ENCODE results near the gene SEMA6B. TPM values are rescaled to one million over a fixed set of nuclear protein-coding genes. Genes with fewer than 3 reads are reported as not detected.

The SEMA6B gene
- total RNA-seq, 1 experiment from 2014 or later = 5.7 TPM

DNA sequence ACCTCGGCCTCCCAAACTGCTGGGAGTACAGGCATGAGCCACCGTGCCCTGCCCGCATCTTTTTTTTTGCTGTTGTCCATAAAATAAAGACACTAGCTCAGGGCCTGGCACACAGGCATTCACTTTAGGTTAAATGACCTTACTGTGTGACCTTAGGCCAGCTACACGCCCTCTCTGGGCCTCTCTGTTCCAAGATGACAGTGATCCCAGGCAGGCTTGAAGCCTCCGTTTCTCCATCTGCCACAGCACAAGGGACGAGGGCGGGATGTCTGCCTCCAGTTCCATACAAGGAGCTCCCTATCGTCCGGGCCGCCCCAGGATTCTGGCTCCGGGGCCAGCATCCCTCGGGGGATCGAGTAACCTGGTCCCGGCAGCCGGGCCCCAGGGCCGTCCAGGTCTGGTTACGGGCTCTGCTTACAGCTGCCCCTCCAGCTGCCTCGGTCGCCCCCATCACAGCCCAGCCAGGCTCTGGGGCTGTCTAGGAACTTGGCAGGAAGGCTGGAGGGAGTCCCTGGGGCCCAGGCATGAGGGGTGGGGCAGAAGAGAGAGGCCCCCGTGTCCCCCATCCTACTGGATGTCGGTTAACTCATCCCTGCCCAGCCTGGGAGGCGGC is 11.9 kb upstream of the SEMA6B start:
- no peak overlapping the region for H3K4me3 ChIP-seq (ENCODE audit: low read depth in 2 of 2, low read length in 2 of 2)
- H3K36me3 ChIP-seq (ENCODE audit: control insufficient read depth, insufficient read depth, low read length) = no peaks in the 10 kb centered on the region
- in situ Hi-C loops (cut with HindIII; ENCODE audit: low pct_unique_long_range_greater_than_20kb, low sequenced_read_pairs) (no loop called here), intact Hi-C loops (cut with micrococcal nuclease; ENCODE audit: unreplicated experiment) (no loop called here)
- CTCF ChIA-PET = interaction anchor here (0.7 to 0.8 kb wide), 3 partner anchors 15 to 65 kb away, joined by 3 to 11 read pairs (median 3); no protein-coding TSS in a partner anchor
- BruUV-seq (replicated peaks) = no TSS peak
- TF ChIP-seq, protein P1, sequence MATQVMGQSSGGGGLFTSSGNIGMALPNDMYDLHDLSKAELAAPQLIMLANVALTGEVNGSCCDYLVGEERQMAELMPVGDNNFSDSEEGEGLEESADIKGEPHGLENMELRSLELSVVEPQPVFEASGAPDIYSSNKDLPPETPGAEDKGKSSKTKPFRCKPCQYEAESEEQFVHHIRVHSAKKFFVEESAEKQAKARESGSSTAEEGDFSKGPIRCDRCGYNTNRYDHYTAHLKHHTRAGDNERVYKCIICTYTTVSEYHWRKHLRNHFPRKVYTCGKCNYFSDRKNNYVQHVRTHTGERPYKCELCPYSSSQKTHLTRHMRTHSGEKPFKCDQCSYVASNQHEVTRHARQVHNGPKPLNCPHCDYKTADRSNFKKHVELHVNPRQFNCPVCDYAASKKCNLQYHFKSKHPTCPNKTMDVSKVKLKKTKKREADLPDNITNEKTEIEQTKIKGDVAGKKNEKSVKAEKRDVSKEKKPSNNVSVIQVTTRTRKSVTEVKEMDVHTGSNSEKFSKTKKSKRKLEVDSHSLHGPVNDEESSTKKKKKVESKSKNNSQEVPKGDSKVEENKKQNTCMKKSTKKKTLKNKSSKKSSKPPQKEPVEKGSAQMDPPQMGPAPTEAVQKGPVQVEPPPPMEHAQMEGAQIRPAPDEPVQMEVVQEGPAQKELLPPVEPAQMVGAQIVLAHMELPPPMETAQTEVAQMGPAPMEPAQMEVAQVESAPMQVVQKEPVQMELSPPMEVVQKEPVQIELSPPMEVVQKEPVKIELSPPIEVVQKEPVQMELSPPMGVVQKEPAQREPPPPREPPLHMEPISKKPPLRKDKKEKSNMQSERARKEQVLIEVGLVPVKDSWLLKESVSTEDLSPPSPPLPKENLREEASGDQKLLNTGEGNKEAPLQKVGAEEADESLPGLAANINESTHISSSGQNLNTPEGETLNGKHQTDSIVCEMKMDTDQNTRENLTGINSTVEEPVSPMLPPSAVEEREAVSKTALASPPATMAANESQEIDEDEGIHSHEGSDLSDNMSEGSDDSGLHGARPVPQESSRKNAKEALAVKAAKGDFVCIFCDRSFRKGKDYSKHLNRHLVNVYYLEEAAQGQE (IDR thresholded peaks at IDR 0.05; ENCODE audit: insufficient read depth in 1 of 2, low read depth in 2 of 2, low read length in 1 of 2) = no peak
- TF ChIP-seq POLR2AphosphoS5 (IDR thresholded peaks at IDR 0.05; ENCODE audit: low read depth, low read length) (no peak), TCF7L2 (IDR thresholded peaks at IDR 0.05; ENCODE audit: low read depth, low read length) (no peak), SIN3A (IDR thresholded peaks at IDR 0.05; ENCODE audit: borderline replicate concordance, insufficient read depth, low read depth, low read length) (no peak)
- TF ChIP-seq, protein P2, sequence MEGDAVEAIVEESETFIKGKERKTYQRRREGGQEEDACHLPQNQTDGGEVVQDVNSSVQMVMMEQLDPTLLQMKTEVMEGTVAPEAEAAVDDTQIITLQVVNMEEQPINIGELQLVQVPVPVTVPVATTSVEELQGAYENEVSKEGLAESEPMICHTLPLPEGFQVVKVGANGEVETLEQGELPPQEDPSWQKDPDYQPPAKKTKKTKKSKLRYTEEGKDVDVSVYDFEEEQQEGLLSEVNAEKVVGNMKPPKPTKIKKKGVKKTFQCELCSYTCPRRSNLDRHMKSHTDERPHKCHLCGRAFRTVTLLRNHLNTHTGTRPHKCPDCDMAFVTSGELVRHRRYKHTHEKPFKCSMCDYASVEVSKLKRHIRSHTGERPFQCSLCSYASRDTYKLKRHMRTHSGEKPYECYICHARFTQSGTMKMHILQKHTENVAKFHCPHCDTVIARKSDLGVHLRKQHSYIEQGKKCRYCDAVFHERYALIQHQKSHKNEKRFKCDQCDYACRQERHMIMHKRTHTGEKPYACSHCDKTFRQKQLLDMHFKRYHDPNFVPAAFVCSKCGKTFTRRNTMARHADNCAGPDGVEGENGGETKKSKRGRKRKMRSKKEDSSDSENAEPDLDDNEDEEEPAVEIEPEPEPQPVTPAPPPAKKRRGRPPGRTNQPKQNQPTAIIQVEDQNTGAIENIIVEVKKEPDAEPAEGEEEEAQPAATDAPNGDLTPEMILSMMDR (IDR thresholded peaks at IDR 0.05) = no peak
- POLR2A ChIA-PET = interaction anchor here (0.5 kb wide), 1 partner anchor 114 kb away, joined by 7 read pairs; no protein-coding TSS in a partner anchor
- H3K9me3 ChIP-seq (ENCODE audit: control insufficient read depth, insufficient read depth, low read depth, low read length) = no peaks in the 10 kb centered on the region
- peaks cover 14% of the 10 kb centered on the region for H3K4me1 ChIP-seq (ENCODE audit: control insufficient read depth, insufficient read depth, low read length)
- no peak overlapping the region for H3K27ac ChIP-seq (ENCODE audit: low read length)
- ATAC-seq (no peak), DNase-seq (ENCODE audit: low read depth, low spot score) (no peak)
- H3K27me3 ChIP-seq (ENCODE audit: control insufficient read depth, insufficient read depth, low read length) = no peaks in the 10 kb centered on the region

DNA sequence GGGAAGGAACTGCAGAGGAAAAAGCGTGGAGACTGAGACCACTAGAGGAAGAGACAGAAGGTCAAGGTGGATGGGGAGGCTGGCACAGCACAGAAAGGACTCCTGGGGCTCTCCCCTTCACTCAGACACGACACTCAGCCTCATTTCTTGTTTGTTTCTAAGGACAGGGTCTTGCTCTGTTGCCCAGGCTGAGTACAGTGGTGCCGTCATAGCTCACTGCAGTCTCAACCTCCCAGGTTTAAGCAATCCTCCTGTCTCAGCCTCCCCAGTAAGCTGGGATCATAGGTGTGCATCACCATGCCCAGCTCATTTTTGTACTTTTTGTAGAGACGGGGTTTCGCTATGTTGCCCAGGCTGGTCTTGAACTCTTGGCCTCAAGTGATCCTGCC is 11.4 kb upstream of the SEMA6B start:
- BruUV-seq (replicated peaks) = no TSS peak
- no peaks in the 10 kb centered on the region for H3K36me3 ChIP-seq (ENCODE audit: control insufficient read depth, insufficient read depth, low read length)
- TF ChIP-seq POLR2AphosphoS5 (IDR thresholded peaks at IDR 0.05; ENCODE audit: low read depth, low read length) = no peak
- DNase-seq (ENCODE audit: low read depth, low spot score) = no peak
- in situ Hi-C loops (cut with HindIII; ENCODE audit: low pct_unique_long_range_greater_than_20kb, low sequenced_read_pairs) = no loop called here
- H3K9me3 ChIP-seq (ENCODE audit: control insufficient read depth, insufficient read depth, low read depth, low read length) = no peaks in the 10 kb centered on the region
- no peak overlapping the region for H3K27ac ChIP-seq (ENCODE audit: low read length)
- ChIA-PET POLR2A (interaction anchor here (0.5 kb wide), 1 partner anchor 114 kb away, joined by 7 read pairs; no protein-coding TSS in a partner anchor), CTCF (interaction anchor here (0.7 to 0.8 kb wide), 3 partner anchors 14 to 66 kb away, joined by 3 to 11 read pairs (median 3); no protein-coding TSS in a partner anchor)
- intact Hi-C loops (cut with micrococcal nuclease; ENCODE audit: unreplicated experiment) = no loop called here
- peaks cover 14% of the 10 kb centered on the region for H3K4me1 ChIP-seq (ENCODE audit: control insufficient read depth, insufficient read depth, low read length)
- ATAC-seq = no peak
- H3K4me3 ChIP-seq (ENCODE audit: low read depth in 2 of 2, low read length in 2 of 2) = no peak overlapping the region
- H3K27me3 ChIP-seq (ENCODE audit: control insufficient read depth, insufficient read depth, low read length) = no peaks in the 10 kb centered on the region

DNA sequence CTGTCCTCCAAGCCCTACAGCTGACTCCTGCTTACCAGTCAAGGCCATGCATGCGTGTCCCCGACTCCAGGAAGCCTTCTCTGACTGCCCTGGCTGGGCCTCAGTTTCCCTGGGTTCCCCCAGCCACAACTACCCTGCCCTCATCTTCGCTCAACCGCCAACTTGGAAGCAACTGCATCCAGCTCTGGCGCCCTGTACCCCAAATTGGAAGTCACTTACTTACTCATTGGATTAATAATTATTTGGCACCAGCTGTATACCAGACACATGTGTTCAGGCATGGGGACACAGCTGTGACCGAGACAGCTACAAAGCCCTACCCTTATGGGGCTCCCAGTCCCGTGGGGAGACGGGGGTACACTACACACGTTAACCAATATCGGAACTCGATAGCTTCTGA is 10.9 kb upstream of the SEMA6B start:
- POLR2A ChIA-PET = no interaction called here
- Histone ChIP-seq H3K27me3 (ENCODE audit: control insufficient read depth, insufficient read depth, low read length) (no peaks in the 10 kb centered on the region), H3K9me3 (ENCODE audit: control insufficient read depth, insufficient read depth, low read depth, low read length) (no peaks in the 10 kb centered on the region), H3K27ac (ENCODE audit: low read length) (no peak overlapping the region), H3K4me3 (ENCODE audit: low read depth in 2 of 2, low read length in 2 of 2) (no peak overlapping the region), H3K36me3 (ENCODE audit: control insufficient read depth, insufficient read depth, low read length) (no peaks in the 10 kb centered on the region), H3K4me1 (ENCODE audit: control insufficient read depth, insufficient read depth, low read length) (peaks cover 10% of the 10 kb centered on the region)
- intact Hi-C loops (cut with micrococcal nuclease; ENCODE audit: unreplicated experiment) = no loop called here
- BruUV-seq (replicated peaks) = no TSS peak
- no peak for DNase-seq (ENCODE audit: low read depth, low spot score)
- CTCF ChIA-PET = interaction anchor here (0.8 kb wide), 1 partner anchor 66 kb away, joined by 3 read pairs; no protein-coding TSS in a partner anchor
- in situ Hi-C loops (cut with HindIII; ENCODE audit: low pct_unique_long_range_greater_than_20kb, low sequenced_read_pairs) = no loop called here
- no peak for ATAC-seq
- TF ChIP-seq, protein P2 (IDR thresholded peaks at IDR 0.05) = no peak
- TF ChIP-seq, protein P1 (IDR thresholded peaks at IDR 0.05; ENCODE audit: insufficient read depth in 1 of 2, low read depth in 2 of 2, low read length in 1 of 2) = no peak
- no peak for TF ChIP-seq TCF7L2 (IDR thresholded peaks at IDR 0.05; ENCODE audit: low read depth, low read length)
- TF ChIP-seq SIN3A (IDR thresholded peaks at IDR 0.05; ENCODE audit: borderline replicate concordance, insufficient read depth, low read depth, low read length) = no peak
- no peak for TF ChIP-seq POLR2AphosphoS5 (IDR thresholded peaks at IDR 0.05; ENCODE audit: low read depth, low read length)

Data from Panc1 (cell line).